Measurements from ENCODE around the gene KIF19.

KIF19 gene

GRCh38 chr17:74367206-74367605 is 41.2 kb downstream of the KIF19 start, which contains the start of gene GPR142:
Gene GPR142, plus strand, starts transcription at chr17:74367506. Its CDS starts 2,035 bp downstream, at chr17:74369541.
- H3K27ac ChIP-seq (ENCODE audit: low read length), result no peak within 1 kb of the TSS
- no peaks in the 10 kb centered on the region for H3K79me2 ChIP-seq (ENCODE audit: low read length)
- no peak within 1 kb of the TSS for H3K9ac ChIP-seq (ENCODE audit: low read length)
- no peaks in the 10 kb centered on the region for H3K36me3 ChIP-seq (replicated peaks; ENCODE audit: insufficient read depth, low read length)
- H3K4me1 ChIP-seq (ENCODE audit: low read length), result no peaks in the 10 kb centered on the region
- no peak for DNase-seq
- peaks cover 77% of the 10 kb centered on the region for H3K27me3 ChIP-seq (replicated peaks; ENCODE audit: insufficient read depth, low read length)
- H4K20me1 ChIP-seq (ENCODE audit: insufficient read depth, low read length), result no peaks in the 10 kb centered on the region
- no peaks in the 10 kb centered on the region for H3F3A ChIP-seq (ENCODE audit: insufficient read depth, low read length)
- TF ChIP-seq EZH2 (optimal IDR thresholded peaks at IDR 0.05; ENCODE audit: low read depth, low read length) (no peak), EZH2phosphoT487 (IDR thresholded peaks at IDR 0.05; ENCODE audit: low read length) (no peak), CTCF (IDR thresholded peaks at IDR 0.05; ENCODE audit: low read length) (no peak)
- no peak within 1 kb of the TSS for H2AFZ ChIP-seq (ENCODE audit: low read length)
- no peak within 1 kb of the TSS for H3K4me3 ChIP-seq (ENCODE audit: low read length)
- no peaks in the 10 kb centered on the region for H3K9me3 ChIP-seq (replicated peaks; ENCODE audit: insufficient read depth, low read length)
- no peaks in the 10 kb centered on the region for H3K9me2 ChIP-seq (replicated peaks; ENCODE audit: insufficient read depth, low read length)
- H3K4me2 ChIP-seq (ENCODE audit: low read depth, low read length), result no peak within 1 kb of the TSS

- Histone ChIP-seq H3K4me2 (ENCODE audit: low read depth, low read length) (no peak overlapping the region), H3K9ac (ENCODE audit: low read length) (no peak overlapping the region)
- TF ChIP-seq CTCF (IDR thresholded peaks at IDR 0.05; ENCODE audit: low read length) (peak; percentile 92), EZH2 (optimal IDR thresholded peaks at IDR 0.05; ENCODE audit: low read depth, low read length) (no peak), EZH2phosphoT487 (IDR thresholded peaks at IDR 0.05; ENCODE audit: low read length) (no peak)
These were observed 42.5 kb downstream of the KIF19 start for GRCh38 chr17:74368341-74369081.

GRCh38 chr17:74369221-74369620 is 43.2 kb downstream of the KIF19 start:
- Histone ChIP-seq H3K79me2 (ENCODE audit: low read length) (no peaks in the 10 kb centered on the region), H3K36me3 (replicated peaks; ENCODE audit: insufficient read depth, low read length) (no peaks in the 10 kb centered on the region), H3F3A (ENCODE audit: insufficient read depth, low read length) (no peaks in the 10 kb centered on the region), H2AFZ (ENCODE audit: low read length) (no peak overlapping the region), H3K27me3 (replicated peaks; ENCODE audit: insufficient read depth, low read length) (peaks cover 76% of the 10 kb centered on the region), H3K9me3 (replicated peaks; ENCODE audit: insufficient read depth, low read length) (no peaks in the 10 kb centered on the region), H3K9ac (ENCODE audit: low read length) (no peak overlapping the region), H3K9me2 (replicated peaks; ENCODE audit: insufficient read depth, low read length) (no peaks in the 10 kb centered on the region), H3K4me1 (ENCODE audit: low read length) (no peaks in the 10 kb centered on the region), H3K4me3 (ENCODE audit: low read length) (no peak overlapping the region), H4K20me1 (ENCODE audit: insufficient read depth, low read length) (no peaks in the 10 kb centered on the region), H3K4me2 (ENCODE audit: low read depth, low read length) (no peak overlapping the region), H3K27ac (ENCODE audit: low read length) (no peak overlapping the region)
- TF ChIP-seq EZH2phosphoT487 (IDR thresholded peaks at IDR 0.05; ENCODE audit: low read length) (no peak), CTCF (IDR thresholded peaks at IDR 0.05; ENCODE audit: low read length) (no peak), EZH2 (optimal IDR thresholded peaks at IDR 0.05; ENCODE audit: low read depth, low read length) (no peak)
- DNase-seq, result no peak

More at GRCh38 chr17:74368341-74369081, 42.5 kb downstream of the KIF19 start:
- peaks cover 75% of the 10 kb centered on the region for H3K27me3 ChIP-seq (replicated peaks; ENCODE audit: insufficient read depth, low read length)
- H3K9me3 ChIP-seq (replicated peaks; ENCODE audit: insufficient read depth, low read length), result no peaks in the 10 kb centered on the region
- no peaks in the 10 kb centered on the region for H3K4me1 ChIP-seq (ENCODE audit: low read length)
- H4K20me1 ChIP-seq (ENCODE audit: insufficient read depth, low read length), result no peaks in the 10 kb centered on the region
- no peaks in the 10 kb centered on the region for H3K9me2 ChIP-seq (replicated peaks; ENCODE audit: insufficient read depth, low read length)
- H3K4me3 ChIP-seq (ENCODE audit: low read length), result no peak overlapping the region
- no peak overlapping the region for H3K27ac ChIP-seq (ENCODE audit: low read length)
- no peaks in the 10 kb centered on the region for H3K36me3 ChIP-seq (replicated peaks; ENCODE audit: insufficient read depth, low read length)
- H2AFZ ChIP-seq (ENCODE audit: low read length), result no peak overlapping the region
- no peaks in the 10 kb centered on the region for H3F3A ChIP-seq (ENCODE audit: insufficient read depth, low read length)
- no peaks in the 10 kb centered on the region for H3K79me2 ChIP-seq (ENCODE audit: low read length)
- peak; percentile 69 for DNase-seq

Data from MM.1S (cell line).